Activated CD4-positive, alpha-beta T cell treated with anti-CD3 and anti-CD28 coated beads, Interleukin-2, amount 10 ng/mL, durations not matched to agents 24 days and 14 days (primary cell): ENCODE results near the gene DNAH9. TPM values are rescaled to one million over a fixed set of nuclear protein-coding genes. Genes with fewer than 3 reads are reported as not detected.

Source experiments
- DNase-seq: peaks from one replicate; pipeline ENCODE4 v3.0.0; 2022
- H3K27ac Mint-ChIP-seq: one replicate; pipeline ENCODE4 v1.8.0; 2022; ENCODE audit warnings: mild to moderate bottlenecking, mixed read lengths
- H3K27me3 Mint-ChIP-seq: one replicate; pipeline ENCODE4 v1.8.0; 2022; ENCODE audit warnings: mixed read lengths
- H3K36me3 Mint-ChIP-seq: one replicate; pipeline ENCODE4 v1.8.0; 2022; ENCODE audit warnings: low read depth, mild to moderate bottlenecking, mixed read lengths
- H3K4me1 Mint-ChIP-seq: one replicate; pipeline ENCODE4 v1.8.0; 2021; ENCODE audit warnings: mixed read lengths
- H3K4me3 Mint-ChIP-seq: one replicate; pipeline ENCODE4 v1.8.0; 2022; ENCODE audit warnings: mild to moderate bottlenecking, moderate library complexity, mixed read lengths
- H3K9me3 Mint-ChIP-seq: one replicate; pipeline ENCODE4 v1.8.0; 2021; ENCODE audit warnings: mixed read lengths
- intact Hi-C: fragments of 100-400 bp; cut with micrococcal nuclease; formaldehyde crosslinking; loops from one replicate; pipeline ENCODE4 v1.15.1; 2023
- total RNA-seq: library from RNA; stranded (reverse); gene quantifications from 2 replicates; pipeline ENCODE4 v1.2.3, GENCODE V29; 2022

DNAH9 gene
- total RNA-seq, 1 donor from 2014 or later: not detected

DNA sequence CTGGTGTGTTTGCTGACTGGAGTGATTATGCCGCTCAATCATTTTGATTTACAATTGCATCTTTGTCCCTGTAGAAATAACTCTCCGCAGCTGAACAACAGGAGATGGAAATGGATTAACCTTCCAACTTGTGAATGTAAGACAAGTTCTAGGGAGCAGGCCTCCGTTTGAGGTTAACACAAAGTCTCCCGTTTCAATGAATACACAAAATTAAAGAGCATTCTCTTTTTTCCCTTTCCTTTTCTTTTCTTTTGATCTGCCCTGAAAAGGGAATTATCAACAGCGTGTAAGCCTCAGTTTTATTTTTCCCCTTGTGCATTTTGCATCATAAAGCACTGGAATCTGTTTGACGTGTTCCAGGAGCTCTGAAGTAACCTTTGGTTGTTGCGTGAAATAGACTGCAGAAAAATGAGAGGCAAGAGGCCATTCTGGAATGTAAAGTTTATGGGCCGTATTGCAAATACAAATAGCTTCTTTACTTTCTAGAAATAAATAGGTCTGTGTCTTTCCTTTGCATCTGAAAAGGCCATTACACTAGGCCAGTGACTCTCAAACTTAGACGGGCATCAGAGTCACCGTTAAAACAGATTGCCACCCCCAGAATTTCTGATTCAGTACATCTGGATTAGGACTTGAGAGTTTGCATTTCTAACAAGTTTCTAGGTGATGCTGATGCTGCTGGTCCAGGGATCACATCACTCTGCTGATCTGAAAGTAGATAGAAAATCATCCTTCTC is 234.3 kb downstream of the DNAH9 start:
- Mint-ChIP-seq H3K27ac (no peak overlapping the region), H3K9me3 (peaks cover 7% of the 10 kb centered on the region), H3K4me1 (no peaks in the 10 kb centered on the region), H3K4me3 (no peak overlapping the region), H3K27me3 (no peaks in the 10 kb centered on the region), H3K36me3 (no peaks in the 10 kb centered on the region)
- no peak for DNase-seq
- intact Hi-C loops: no loop called here

DNA sequence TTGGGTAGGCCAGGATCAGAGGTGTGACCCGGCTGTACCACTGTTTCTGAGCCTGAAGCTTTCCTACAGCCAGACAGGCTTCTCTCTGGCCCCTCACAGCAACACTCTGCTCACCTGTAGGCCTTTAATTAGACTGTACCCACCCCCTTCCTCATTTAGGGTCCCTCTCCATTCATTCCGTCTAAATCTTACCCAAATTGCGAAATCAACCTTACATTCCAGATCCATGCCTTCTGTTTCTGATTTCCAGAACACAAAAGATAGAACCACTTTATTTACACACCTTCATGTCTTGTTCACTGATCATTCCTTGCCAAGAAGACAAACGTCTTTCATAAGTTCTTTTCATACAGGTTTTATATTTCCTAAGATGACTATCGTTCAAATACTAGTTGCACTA is 238.2 kb downstream of the DNAH9 start:
- intact Hi-C loops: no loop called here
- Mint-ChIP-seq H3K27ac (no peak overlapping the region), H3K9me3 (no peaks in the 10 kb centered on the region), H3K4me3 (no peak overlapping the region), H3K36me3 (no peaks in the 10 kb centered on the region), H3K4me1 (no peaks in the 10 kb centered on the region), H3K27me3 (no peaks in the 10 kb centered on the region)
- DNase-seq: no peak

DNA sequence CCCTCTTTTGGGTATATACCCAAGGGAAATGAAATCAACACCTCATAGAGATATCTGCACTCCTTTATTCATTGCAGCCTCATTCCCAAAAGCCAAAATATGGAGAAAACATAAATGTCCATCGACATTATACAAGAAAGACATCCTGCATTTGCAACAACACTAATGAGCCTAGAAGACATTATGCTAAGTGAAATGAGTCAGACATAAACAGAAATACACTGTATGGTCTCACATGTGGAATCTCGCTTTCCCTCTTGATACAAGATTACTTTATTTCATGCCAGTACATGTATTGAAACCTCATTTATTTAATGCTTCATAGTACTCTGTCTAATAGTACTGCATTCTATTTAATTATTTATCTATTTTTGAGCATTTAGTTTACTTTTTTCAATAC is 241.8 kb downstream of the DNAH9 start:
- Mint-ChIP-seq H3K27ac (no peak overlapping the region), H3K4me3 (no peak overlapping the region), H3K27me3 (no peaks in the 10 kb centered on the region), H3K4me1 (no peaks in the 10 kb centered on the region), H3K9me3 (no peaks in the 10 kb centered on the region), H3K36me3 (no peaks in the 10 kb centered on the region)
- no peak for DNase-seq
- intact Hi-C loops: no loop called here

DNA sequence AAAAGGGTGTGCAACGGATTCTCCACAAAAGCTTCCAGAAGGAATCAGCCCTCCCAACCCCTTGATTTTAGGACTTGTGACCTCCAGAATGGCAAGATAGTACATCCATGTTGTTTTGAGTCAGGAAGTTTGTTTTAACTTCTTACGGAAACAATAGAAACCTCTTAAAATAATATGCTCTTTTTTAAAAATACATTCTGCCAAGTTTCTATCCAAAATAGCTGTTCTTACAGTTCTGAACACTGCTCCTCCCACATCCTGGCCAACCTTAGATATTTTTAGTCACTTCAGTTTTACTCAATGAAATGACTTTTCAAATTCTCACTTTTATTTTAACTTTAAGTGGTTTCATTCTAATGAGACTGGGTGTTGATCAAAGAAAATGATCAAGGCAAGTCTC is 242.6 kb downstream of the DNAH9 start:
- no peaks in the 10 kb centered on the region for H3K4me1 Mint-ChIP-seq
- no peaks in the 10 kb centered on the region for H3K9me3 Mint-ChIP-seq
- DNase-seq: no peak
- no peaks in the 10 kb centered on the region for H3K27me3 Mint-ChIP-seq
- H3K27ac Mint-ChIP-seq: no peak overlapping the region
- intact Hi-C loops: no loop called here
- H3K36me3 Mint-ChIP-seq: no peaks in the 10 kb centered on the region
- no peak overlapping the region for H3K4me3 Mint-ChIP-seq

DNA sequence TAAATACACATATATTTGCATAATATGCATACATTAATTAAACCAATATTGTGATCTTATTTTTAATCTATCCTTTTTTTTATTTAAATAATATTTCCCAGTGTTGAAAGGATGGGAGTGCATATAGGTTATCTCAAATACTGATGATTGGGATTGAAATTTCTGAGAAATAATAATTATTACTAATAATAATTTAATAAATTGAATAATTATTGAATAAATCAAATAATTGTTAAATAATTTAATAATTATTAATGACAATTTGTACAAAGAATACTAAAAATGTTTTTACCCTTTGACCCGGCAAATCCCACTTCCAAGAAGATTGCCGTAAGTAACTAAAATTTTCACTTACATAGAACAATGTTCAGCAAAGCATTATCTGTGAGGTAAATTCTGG is 250.1 kb downstream of the DNAH9 start:
- Mint-ChIP-seq H3K36me3 (no peaks in the 10 kb centered on the region), H3K4me1 (no peaks in the 10 kb centered on the region), H3K27me3 (no peaks in the 10 kb centered on the region), H3K9me3 (peaks cover 16% of the 10 kb centered on the region), H3K27ac (no peak overlapping the region), H3K4me3 (no peak overlapping the region)
- intact Hi-C loops: no loop called here
- no peak for DNase-seq

DNA sequence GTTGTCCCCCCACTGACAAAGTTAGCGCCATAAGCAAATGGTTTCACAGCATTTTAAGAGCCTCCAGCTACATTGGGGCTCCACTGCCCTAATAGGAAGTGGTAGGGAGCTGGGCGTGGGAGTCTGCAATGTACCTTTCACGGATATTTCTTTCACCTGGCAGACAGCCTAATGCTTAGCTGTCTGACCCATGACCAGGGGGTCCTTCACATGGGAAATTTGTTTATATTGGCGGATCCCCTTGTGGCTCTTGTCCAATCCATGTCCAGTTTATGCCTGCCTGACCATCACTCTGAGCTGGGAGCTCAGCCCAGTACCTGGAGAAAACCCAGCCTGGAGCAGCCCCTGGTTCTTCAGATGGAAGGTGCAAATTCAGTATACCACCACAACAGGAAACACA is 254.0 kb downstream of the DNAH9 start:
- Mint-ChIP-seq H3K27ac (no peak overlapping the region), H3K27me3 (no peaks in the 10 kb centered on the region), H3K4me1 (no peaks in the 10 kb centered on the region), H3K36me3 (no peaks in the 10 kb centered on the region), H3K9me3 (peaks cover 16% of the 10 kb centered on the region), H3K4me3 (no peak overlapping the region)
- no peak for DNase-seq
- intact Hi-C loops: no loop called here

DNA sequence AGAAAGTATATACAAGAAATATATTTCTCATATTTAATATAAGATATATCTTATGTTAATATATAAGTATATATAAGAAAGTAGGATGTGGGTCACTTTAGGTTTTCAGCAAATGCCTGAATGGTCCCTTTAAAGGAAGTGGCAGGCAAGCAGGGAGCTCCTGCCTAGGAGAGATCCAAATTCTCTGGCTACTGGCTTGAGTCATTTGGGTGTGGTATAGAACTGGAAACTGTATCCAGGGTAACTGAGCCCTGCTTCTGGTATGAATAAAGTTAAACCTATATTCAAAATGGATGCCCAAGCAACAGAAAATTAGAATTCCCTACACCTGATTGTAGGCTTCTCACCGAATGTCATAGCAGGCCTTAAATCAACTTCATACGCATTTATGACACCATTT is 254.6 kb downstream of the DNAH9 start:
- H3K27ac Mint-ChIP-seq: no peak overlapping the region
- H3K36me3 Mint-ChIP-seq: no peaks in the 10 kb centered on the region
- no peak overlapping the region for H3K4me3 Mint-ChIP-seq
- peaks cover 16% of the 10 kb centered on the region for H3K9me3 Mint-ChIP-seq
- DNase-seq: no peak
- H3K4me1 Mint-ChIP-seq: no peaks in the 10 kb centered on the region
- intact Hi-C loops: no loop called here
- no peaks in the 10 kb centered on the region for H3K27me3 Mint-ChIP-seq

DNA sequence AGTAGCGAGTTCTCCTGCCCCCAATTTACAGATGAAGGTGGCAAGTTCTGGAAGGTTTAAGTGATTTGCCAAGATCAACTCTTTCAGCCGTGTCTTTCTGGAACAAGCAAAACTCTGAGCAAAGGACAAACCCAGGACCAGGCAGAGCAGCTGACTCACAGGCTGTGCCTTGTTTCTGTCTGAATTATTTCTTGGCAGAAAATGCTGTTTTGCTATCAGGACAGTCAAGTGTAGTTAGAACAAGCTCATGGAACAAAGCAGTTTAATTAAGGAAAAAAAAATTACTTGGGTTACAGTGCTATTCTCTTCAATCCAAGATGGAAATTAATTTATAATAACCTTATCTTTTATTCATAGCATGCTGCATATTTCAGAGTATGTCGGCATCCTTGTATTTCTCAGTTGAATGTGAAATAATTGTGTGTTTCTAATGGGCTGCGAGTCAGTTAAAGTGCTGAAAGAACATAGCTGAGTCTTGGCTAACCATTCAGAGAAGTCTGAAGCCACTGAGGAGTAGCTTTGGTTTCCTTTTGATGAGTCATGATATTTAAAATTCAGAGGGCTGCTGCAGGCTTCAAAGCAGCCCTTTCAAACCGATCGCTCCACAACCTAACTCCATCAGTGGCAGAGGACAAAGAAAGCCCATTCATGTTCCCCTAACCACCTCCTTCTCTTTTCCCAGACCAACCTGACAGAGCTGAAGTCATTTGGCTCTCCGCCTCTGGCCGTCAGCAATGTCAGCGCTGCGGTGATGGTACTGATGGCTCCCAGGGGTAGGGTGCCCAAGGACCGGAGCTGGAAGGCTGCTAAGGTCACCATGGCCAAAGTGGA is 255.3 kb downstream of the DNAH9 start:
- Mint-ChIP-seq H3K36me3 (no peaks in the 10 kb centered on the region), H3K4me1 (no peaks in the 10 kb centered on the region), H3K27me3 (no peaks in the 10 kb centered on the region), H3K4me3 (no peak overlapping the region), H3K27ac (no peak overlapping the region), H3K9me3 (peaks cover 16% of the 10 kb centered on the region)
- no peak for DNase-seq
- intact Hi-C loops: no loop called here

DNA sequence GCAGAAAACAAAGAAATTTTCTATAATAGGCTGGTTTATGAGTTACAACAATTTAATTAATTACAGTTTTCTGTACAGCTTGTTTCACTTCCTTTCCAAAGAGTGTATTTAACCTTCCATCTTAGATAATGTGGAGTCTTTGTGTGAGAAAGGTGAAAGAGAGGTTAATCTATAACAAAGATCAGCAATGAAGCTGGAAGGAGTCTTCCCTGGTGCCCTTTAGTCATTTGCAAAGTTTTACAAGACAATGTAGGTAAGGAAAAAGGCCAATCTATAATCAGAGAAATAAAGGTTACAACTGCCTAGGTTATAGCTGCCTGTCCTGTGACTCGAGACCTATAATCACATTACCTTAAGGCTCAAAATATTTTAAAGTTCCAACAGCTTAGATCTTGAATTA is 257.0 kb downstream of the DNAH9 start:
- H3K4me1 Mint-ChIP-seq: no peaks in the 10 kb centered on the region
- no peak for DNase-seq
- no peak overlapping the region for H3K4me3 Mint-ChIP-seq
- H3K27ac Mint-ChIP-seq: no peak overlapping the region
- H3K9me3 Mint-ChIP-seq: peaks cover 4% of the 10 kb centered on the region
- H3K27me3 Mint-ChIP-seq: no peaks in the 10 kb centered on the region
- intact Hi-C loops: no loop called here
- H3K36me3 Mint-ChIP-seq: no peaks in the 10 kb centered on the region

DNA sequence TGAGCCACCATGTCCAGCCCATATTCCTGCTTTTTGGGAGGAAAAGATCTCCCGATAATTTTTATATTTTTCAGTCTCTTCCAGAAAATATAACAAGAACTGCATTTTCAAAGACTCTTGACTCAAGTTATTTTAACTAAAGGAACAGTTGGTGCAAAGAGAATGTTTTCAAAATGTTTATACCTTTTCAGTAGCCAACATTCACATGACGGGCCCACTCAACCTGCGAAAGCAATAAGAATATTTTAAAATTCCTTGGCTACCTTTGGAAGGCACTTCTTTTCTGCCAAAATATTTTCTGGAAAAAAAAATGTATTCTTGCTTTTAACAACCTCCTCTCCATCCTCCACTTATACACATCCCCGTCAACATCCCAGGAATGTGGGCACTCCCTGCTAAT is 258.7 kb downstream of the DNAH9 start:
- DNase-seq: no peak
- Mint-ChIP-seq H3K4me1 (no peaks in the 10 kb centered on the region), H3K36me3 (no peaks in the 10 kb centered on the region), H3K9me3 (no peaks in the 10 kb centered on the region), H3K27ac (no peak overlapping the region), H3K27me3 (no peaks in the 10 kb centered on the region), H3K4me3 (no peak overlapping the region)
- intact Hi-C loops: no loop called here

DNA sequence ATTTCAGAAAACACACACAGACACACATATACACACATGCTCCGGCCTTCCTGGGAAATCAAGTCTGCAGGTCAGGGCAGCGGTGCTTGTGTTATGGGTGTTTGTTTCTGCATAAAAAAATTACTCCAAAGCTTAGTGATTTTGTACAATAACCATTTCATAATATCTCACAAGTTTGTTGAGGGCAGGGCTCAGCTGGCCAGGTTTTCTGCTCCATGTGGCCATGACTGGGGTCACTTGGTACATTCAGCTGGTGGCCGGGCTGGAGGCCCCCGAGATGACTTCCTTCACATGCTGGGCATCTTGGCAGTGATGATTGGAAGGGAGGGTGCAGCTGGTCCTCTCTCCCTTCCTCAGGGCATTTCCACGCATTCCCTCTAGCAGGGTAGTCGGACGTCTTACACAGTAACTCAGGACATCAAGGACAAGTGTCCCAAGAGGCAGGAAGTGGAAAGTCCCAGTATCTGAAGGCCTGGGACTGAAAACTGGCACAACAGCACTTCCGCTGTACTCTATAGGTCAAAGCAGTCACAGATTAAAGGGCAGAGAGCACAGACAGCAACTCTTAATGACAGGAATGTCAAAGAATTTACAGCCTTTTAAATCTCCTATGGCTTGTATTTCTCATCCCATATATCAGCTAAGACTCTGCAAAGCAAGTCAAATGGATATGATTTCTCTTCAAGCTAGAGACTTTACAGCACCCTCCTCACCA is 271.6 kb downstream of the DNAH9 start:
- no peaks in the 10 kb centered on the region for H3K36me3 Mint-ChIP-seq
- DNase-seq: no peak
- no peak overlapping the region for H3K4me3 Mint-ChIP-seq
- H3K4me1 Mint-ChIP-seq: no peaks in the 10 kb centered on the region
- no peaks in the 10 kb centered on the region for H3K27me3 Mint-ChIP-seq
- intact Hi-C loops: no loop called here
- H3K27ac Mint-ChIP-seq: no peak overlapping the region
- peaks cover 5% of the 10 kb centered on the region for H3K9me3 Mint-ChIP-seq

DNA sequence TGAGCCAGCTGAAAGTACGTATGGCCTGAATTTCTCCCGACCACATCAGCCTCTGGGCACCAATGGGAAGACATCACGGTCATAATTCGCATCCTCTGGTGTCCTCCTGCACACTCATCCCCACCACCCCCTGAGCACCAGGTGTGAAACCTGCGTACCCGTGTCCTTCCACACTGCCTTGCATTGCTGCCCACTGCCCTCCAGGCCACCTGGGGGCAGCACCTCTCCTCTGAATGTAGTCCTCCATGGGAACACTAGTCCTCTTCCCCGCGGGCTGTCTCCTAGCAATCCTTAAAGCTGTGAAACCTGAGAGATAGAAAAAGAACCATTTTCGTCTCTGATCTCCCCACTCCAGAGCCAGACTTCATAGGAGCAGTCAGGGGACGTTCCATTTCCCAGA is 273.5 kb downstream of the DNAH9 start:
- no peaks in the 10 kb centered on the region for H3K27me3 Mint-ChIP-seq
- H3K4me1 Mint-ChIP-seq: no peaks in the 10 kb centered on the region
- no peak overlapping the region for H3K4me3 Mint-ChIP-seq
- no peak overlapping the region for H3K27ac Mint-ChIP-seq
- intact Hi-C loops: no loop called here
- H3K36me3 Mint-ChIP-seq: no peaks in the 10 kb centered on the region
- no peak for DNase-seq
- peaks cover 5% of the 10 kb centered on the region for H3K9me3 Mint-ChIP-seq

DNA sequence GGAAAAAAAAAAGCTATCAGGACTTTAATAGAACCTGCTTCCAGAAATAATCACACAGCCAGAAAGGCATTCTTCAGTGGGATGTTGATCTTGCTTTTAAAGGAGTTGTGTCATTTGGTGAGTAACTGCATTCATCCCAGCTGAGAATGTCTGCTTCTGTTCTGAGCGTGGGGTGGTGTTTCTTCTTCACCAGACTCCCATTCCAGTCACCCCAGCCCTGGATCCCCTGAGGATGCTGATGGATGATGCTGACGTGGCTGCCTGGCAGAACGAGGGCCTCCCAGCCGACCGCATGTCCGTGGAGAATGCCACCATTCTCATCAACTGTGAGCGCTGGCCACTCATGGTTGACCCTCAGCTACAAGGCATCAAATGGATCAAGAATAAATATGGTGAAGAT is 276.5 kb downstream of the DNAH9 start:
- no peak overlapping the region for H3K27ac Mint-ChIP-seq
- no peaks in the 10 kb centered on the region for H3K36me3 Mint-ChIP-seq
- no peaks in the 10 kb centered on the region for H3K27me3 Mint-ChIP-seq
- intact Hi-C loops: no loop called here
- no peak for DNase-seq
- H3K4me3 Mint-ChIP-seq: no peak overlapping the region
- H3K4me1 Mint-ChIP-seq: no peaks in the 10 kb centered on the region
- H3K9me3 Mint-ChIP-seq: peaks cover 5% of the 10 kb centered on the region

DNA sequence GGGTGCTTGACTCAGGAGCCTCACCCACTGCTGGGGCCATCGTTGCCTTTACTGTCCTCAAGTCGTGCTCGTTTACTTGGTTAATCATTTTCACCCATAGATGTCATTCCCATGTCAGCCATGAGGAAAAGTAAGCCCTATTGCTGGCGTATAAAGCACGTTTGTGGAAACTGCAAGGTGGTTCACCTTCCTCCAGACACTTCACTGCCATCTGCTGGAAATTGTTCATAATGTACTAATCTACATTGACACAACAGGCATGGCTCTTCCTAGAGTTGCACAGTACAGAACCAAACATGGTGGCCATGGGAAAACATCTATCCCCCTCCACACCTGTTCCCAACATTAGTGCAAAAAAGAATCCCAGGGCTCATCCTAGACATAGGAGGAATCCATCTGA is 282.4 kb downstream of the DNAH9 start:
- H3K27ac Mint-ChIP-seq: no peak overlapping the region
- no peak overlapping the region for H3K4me3 Mint-ChIP-seq
- H3K4me1 Mint-ChIP-seq: no peaks in the 10 kb centered on the region
- H3K9me3 Mint-ChIP-seq: no peaks in the 10 kb centered on the region
- no peak for DNase-seq
- H3K27me3 Mint-ChIP-seq: no peaks in the 10 kb centered on the region
- H3K36me3 Mint-ChIP-seq: no peaks in the 10 kb centered on the region
- intact Hi-C loops: no loop called here
